OCI-LY7 (cell line): ENCODE measurements around the gene APLN. TPM values are rescaled to one million over a fixed set of nuclear protein-coding genes. Genes with fewer than 3 reads are reported as not detected.

ENCODE experiments used
- BruUV-seq: library from RNA; stranded (reverse); fragments of 400-500 nt; replicated peaks from 2 replicates; lab custom pipeline; 2021; lab: Mats Ljungman, UMichigan
- CTCF ChIA-PET: fragments of 300-600 bp; sonication (Branson Sonifier 250); formaldehyde crosslinking; loops from one replicate; lab custom pipeline; 2022; ENCODE audit warnings: antibody characterized with exemption; ENCODE audit not compliant: unreplicated experiment; lab: Charles Lee
- POLR2A ChIA-PET: fragments of 300-600 bp; sonication (Branson Sonifier 250); formaldehyde crosslinking; loops from one replicate; lab custom pipeline; 2022; ENCODE audit warnings: antibody characterized with exemption; lab: Charles Lee
- DNase-seq: peaks from one replicate; pipeline ENCODE4 v3.0.0-alpha.2; 2015; ENCODE audit warnings: low spot score
- H2AFZ ChIP-seq: fragments of 200-600 bp; sonication (generic), shearing (Covaris generic); 2 replicates; pipeline ENCODE4 v1.6.1; 2014; ENCODE audit warnings: mild to moderate bottlenecking, antibody characterized with exemption, low read length, moderate library complexity
- H3K27ac ChIP-seq: fragments of 200-600 bp; sonication (generic); 2 replicates; pipeline ENCODE4 v1.5.1; 2014; ENCODE audit warnings: mixed run types, low read depth, mild to moderate bottlenecking, moderate library complexity, low read length, inconsistent platforms; ENCODE audit not compliant: poor library complexity, severe bottlenecking
- H3K36me3 ChIP-seq: fragments of 200-600 bp; sonication (generic); 2 replicates; pipeline ENCODE4 v1.6.1; 2014; ENCODE audit warnings: mild to moderate bottlenecking, antibody characterized with exemption, low read length, moderate library complexity, mixed read lengths; ENCODE audit not compliant: insufficient read depth
- H3K4me1 ChIP-seq: fragments of 200-600 bp; sonication (generic); 2 replicates; pipeline ENCODE4 v1.5.1; 2014; ENCODE audit warnings: mild to moderate bottlenecking, low read length; ENCODE audit not compliant: insufficient read depth, poor library complexity, severe bottlenecking
- H3K4me2 ChIP-seq: fragments of 200-600 bp; sonication (generic); 2 replicates; pipeline ENCODE4 v1.6.1; 2014; ENCODE audit warnings: mild to moderate bottlenecking, low read length
- H3K4me3 ChIP-seq: fragments of 200-600 bp; sonication (generic); 2 replicates; pipeline ENCODE4 v1.5.1; 2014; ENCODE audit warnings: mild to moderate bottlenecking, low read depth, low read length; ENCODE audit not compliant: poor library complexity, severe bottlenecking
- H3K79me2 ChIP-seq: fragments of 200-600 bp; sonication (generic); 2 replicates; pipeline ENCODE4 v1.6.1; 2016; ENCODE audit warnings: low read depth, mild to moderate bottlenecking, low read length, moderate library complexity, mixed read lengths; ENCODE audit not compliant: insufficient read depth
- H3K9me2 ChIP-seq: fragments of 200-600 bp; sonication (generic); 2 replicates; pipeline ENCODE4 v1.6.1; 2016; ENCODE audit warnings: mild to moderate bottlenecking, low read length, mixed read lengths; ENCODE audit not compliant: insufficient read depth
- H3K9me3 ChIP-seq: fragments of 200-600 bp; sonication (generic); 2 replicates; pipeline ENCODE4 v1.6.1; 2014; ENCODE audit warnings: mild to moderate bottlenecking, mixed run types, low read length, mixed read lengths
- H4K20me1 ChIP-seq: fragments of 200-600 bp; sonication (generic); 2 replicates; pipeline ENCODE4 v1.6.1; 2014; ENCODE audit warnings: mild to moderate bottlenecking, antibody characterized with exemption, low read length, moderate library complexity, mixed read lengths; ENCODE audit not compliant: insufficient read depth
- CTCF ChIP-seq: fragments of 200-600 bp; sonication (generic); conservative IDR thresholded peaks from 2 replicates; pipeline ENCODE4 v1.5.1; 2014; ENCODE audit warnings: mild to moderate bottlenecking, antibody characterized with exemption, low read length, moderate library complexity, mixed read lengths
- EZH2phosphoT487 ChIP-seq: fragments of 200-600 bp; sonication (generic); IDR thresholded peaks from 2 replicates; pipeline ENCODE4 v1.6.1; 2018; ENCODE audit warnings: low read depth, borderline replicate concordance, mild to moderate bottlenecking, mixed run types, antibody characterized with exemption, low read length, moderate library complexity, mixed read lengths
- intact Hi-C: fragments of 100-400 bp; cut with micrococcal nuclease; formaldehyde crosslinking; loops from one replicate; pipeline ENCODE4 v1.10.0; 2022; ENCODE audit not compliant: unreplicated experiment
- total RNA-seq, 2 experiments: library from RNA; depleted of rRNA in 1 of 2; stranded (reverse); fragments of >200 nt in 1 of 2; shearing (Covaris generic) in 1 of 2; gene quantifications; 2 replicates each; pipeline ENCODE4 v1.2.3, GENCODE V29; 2014 to 2022

APLN gene
- total RNA-seq, 2 experiments from 2014 or later, result 0.13 TPM; not detected in 1

- Histone ChIP-seq H3K4me1 (no peaks in the 10 kb centered on the region), H3K36me3 (no peaks in the 10 kb centered on the region), H3K79me2 (no peaks in the 10 kb centered on the region), H3K4me3 (no peak overlapping the region), H2AFZ (no peak overlapping the region), H3K27ac (no peak overlapping the region), H3K4me2 (no peak overlapping the region), H3K9me3 (no peaks in the 10 kb centered on the region), H4K20me1 (no peaks in the 10 kb centered on the region), H3K9me2 (no peaks in the 10 kb centered on the region)
- intact Hi-C loops, result no loop called here
- ChIA-PET POLR2A (no interaction called here), CTCF (no interaction called here)
- TF ChIP-seq EZH2phosphoT487 (no peak), CTCF (no peak)
- no TSS peak for BruUV-seq
- DNase-seq, result no peak
Observed at GRCh38 chrX:129663171-129663570, 8.4 kb upstream of the APLN start.

- no peaks in the 10 kb centered on the region for H3K9me3 ChIP-seq
- ChIA-PET CTCF (no interaction called here), POLR2A (no interaction called here)
- H3K79me2 ChIP-seq, result no peaks in the 10 kb centered on the region
- no peaks in the 10 kb centered on the region for H4K20me1 ChIP-seq
- no peak overlapping the region for H3K4me3 ChIP-seq
- H3K4me2 ChIP-seq, result no peak overlapping the region
- no peaks in the 10 kb centered on the region for H3K4me1 ChIP-seq
- no peak overlapping the region for H3K27ac ChIP-seq
- no peak for DNase-seq
- no TSS peak for BruUV-seq
- intact Hi-C loops, result no loop called here
- no peaks in the 10 kb centered on the region for H3K9me2 ChIP-seq
- no peak for TF ChIP-seq EZH2phosphoT487
- TF ChIP-seq CTCF, result no peak
- no peak overlapping the region for H2AFZ ChIP-seq
- H3K36me3 ChIP-seq, result no peaks in the 10 kb centered on the region
Observed at GRCh38 chrX:129661369-129661768, 6.6 kb upstream of the APLN start.

- intact Hi-C loops, result no loop called here
- peaks cover 4% of the 10 kb centered on the region for H3K4me1 ChIP-seq
- no TSS peak for BruUV-seq
- no peak overlapping the region for H2AFZ ChIP-seq
- no peaks in the 10 kb centered on the region for H4K20me1 ChIP-seq
- no peak overlapping the region for H3K4me2 ChIP-seq
- TF ChIP-seq EZH2phosphoT487 (no peak), CTCF (no peak)
- no peaks in the 10 kb centered on the region for H3K9me2 ChIP-seq
- H3K9me3 ChIP-seq, result no peaks in the 10 kb centered on the region
- no peaks in the 10 kb centered on the region for H3K36me3 ChIP-seq
- ChIA-PET CTCF (no interaction called here), POLR2A (no interaction called here)
- no peak overlapping the region for H3K27ac ChIP-seq
- DNase-seq, result no peak
- no peaks in the 10 kb centered on the region for H3K79me2 ChIP-seq
- no peak overlapping the region for H3K4me3 ChIP-seq
Observed at GRCh38 chrX:129659861-129660260, 5.1 kb upstream of the APLN start.
